HG03460 (cell line): ENCODE data around the gene VTI1A.

Experiments used
- ATAC-seq: cut with Tn5 transposase; IDR thresholded peaks from one replicate; pipeline ENCODE4 v1.9.1; 2021; ENCODE audit not compliant: unreplicated experiment

The VTI1A gene

DNA sequence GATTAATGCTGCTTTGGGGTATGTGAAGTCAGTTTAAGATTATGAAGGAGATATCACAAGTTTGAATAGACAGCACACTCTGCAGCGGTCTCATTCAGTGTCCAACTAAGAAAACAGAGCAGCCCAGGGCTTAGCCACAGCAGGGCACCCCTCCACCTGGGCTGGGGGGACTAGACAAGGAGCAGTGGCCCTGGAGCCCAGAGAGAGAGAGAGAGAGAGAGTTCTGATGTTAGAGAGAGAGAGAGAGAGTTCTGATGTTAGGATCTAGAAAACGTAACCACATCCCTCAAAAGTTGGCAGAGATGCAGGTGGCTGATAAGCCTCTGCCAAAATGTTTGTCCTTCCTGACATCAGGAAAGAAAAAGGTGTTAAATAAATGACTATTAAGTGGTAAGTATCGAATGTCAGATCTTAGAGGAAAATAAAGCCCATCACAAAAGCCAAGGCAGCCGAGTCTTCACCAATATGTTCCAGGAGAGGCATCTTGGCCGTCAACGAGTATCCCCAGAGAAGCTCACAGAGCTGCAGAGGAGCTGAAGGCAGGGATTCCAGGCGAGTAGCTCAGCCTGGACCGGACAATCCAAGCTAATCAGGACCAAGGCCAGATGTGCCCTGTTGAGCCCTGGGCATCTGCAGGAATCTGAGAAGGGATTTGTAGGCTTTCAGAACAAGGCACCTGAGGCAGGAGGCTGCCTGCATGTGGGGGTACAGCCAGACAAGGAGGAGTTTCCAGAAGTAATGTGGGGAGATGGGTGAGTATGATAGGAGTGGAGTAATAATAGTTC is 352.9 kb downstream of the VTI1A start:
- no peak for ATAC-seq

DNA sequence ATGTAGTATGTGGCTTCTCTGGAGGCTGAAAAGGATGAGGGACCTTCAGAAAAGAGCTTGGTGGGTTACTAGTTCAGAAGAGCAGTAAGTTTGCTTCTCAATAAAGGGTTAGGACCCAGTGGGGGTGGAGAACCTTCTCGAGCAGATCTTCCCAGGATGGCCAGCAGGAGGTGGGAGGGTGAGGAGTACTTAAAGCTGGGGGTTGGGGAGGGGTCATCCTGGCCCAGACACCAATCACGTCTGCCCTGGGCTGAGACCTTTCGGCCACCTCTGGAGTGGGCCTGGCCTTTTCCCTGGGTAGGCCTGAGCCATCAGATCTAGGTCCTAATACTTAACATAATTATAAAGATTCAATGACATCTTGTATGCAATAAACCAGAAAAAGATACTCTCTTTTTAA is 354.0 kb downstream of the VTI1A start:
- ATAC-seq, result no peak

DNA sequence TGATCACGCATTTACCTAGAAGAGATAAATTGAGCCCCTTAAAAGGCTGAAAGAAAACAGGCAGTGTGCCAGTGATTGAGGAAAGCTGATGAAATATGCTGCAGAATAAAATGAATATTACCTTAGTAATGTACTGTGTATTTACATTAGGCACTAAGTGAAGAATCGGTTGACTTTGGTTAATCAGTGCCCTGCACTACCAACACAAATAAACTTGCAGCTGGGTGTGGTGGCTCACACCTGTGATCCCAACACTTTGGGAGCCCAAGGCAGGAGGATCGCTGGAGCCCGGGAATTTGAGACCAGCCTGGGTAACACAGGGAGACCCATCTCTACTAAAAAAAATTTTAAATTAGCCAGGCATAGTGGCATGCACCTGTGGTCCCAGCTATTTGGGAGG is 354.7 kb downstream of the VTI1A start:
- no peak for ATAC-seq

GRCh38 chr10:112802411-112803022 is 355.5 kb downstream of the VTI1A start:
- ATAC-seq, result no peak

DNA sequence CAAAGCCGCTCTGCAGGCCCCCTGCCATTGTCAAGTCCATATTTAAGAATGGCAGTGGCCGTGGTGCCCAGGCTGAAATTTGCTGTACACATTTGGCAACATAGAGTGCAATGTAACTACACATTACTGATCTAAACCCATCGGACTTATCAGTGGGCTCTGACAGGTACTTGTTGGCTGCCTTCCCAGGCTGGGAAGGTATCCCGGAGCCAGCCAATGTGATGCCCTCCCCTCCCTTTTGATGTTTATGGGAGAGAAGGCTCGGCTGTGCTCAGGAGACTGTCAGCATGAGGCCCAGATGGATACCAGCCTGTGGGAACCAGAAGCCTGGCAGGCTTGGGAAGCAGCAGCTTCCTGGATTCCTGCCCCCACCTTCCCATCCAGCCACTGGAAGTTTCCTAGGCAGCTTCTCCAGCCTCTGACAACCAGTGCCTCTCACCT is 357.0 kb downstream of the VTI1A start:
- no peak for ATAC-seq

- ATAC-seq, result no peak
These were observed 358.2 kb downstream of the VTI1A start for GRCh38 chr10:112805254-112805590.

DNA sequence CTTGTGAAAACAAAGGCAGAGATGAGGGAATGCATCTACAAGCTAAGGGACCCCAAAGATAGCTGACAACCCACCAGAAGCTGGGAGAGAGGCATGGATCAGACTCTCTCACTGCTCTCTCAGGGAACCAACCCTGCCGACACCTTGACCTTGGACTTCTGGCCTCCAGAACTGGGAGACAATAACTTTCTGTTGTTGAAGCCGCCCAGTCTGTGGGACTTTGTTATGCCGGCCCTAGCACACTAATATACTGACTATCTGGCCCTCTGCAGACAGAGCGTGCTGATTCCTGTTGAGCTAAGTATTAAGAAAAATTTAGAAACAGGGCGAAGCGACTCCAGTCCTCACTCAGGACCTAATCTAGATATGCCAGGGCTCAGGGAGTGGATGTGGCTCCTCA is 358.7 kb downstream of the VTI1A start:
- ATAC-seq, result no peak

GRCh38 chr10:112807013-112807412 is 360.0 kb downstream of the VTI1A start:
- no peak for ATAC-seq

DNA sequence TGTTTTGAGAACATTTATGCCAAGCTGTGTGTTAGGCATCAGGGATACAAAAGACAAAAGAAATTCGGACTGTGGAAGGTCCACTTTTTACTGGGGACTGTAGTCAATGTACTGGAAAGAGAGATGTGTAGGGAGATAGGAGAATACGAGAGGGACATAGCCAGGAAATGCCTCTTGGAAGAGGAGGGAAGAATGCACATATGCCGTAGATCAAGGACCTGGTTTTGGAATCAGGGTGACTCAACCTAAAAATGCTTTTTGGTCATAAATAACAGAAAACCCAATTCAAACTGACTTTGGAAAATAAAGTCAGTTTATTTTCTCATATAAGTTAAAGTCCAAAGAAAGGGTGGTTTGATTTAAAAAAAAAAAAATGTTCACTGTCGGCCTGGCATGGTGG is 362.7 kb downstream of the VTI1A start:
- no peak for ATAC-seq

GRCh38 chr10:112810711-112811151 is 363.7 kb downstream of the VTI1A start:
- ATAC-seq, result no peak

DNA sequence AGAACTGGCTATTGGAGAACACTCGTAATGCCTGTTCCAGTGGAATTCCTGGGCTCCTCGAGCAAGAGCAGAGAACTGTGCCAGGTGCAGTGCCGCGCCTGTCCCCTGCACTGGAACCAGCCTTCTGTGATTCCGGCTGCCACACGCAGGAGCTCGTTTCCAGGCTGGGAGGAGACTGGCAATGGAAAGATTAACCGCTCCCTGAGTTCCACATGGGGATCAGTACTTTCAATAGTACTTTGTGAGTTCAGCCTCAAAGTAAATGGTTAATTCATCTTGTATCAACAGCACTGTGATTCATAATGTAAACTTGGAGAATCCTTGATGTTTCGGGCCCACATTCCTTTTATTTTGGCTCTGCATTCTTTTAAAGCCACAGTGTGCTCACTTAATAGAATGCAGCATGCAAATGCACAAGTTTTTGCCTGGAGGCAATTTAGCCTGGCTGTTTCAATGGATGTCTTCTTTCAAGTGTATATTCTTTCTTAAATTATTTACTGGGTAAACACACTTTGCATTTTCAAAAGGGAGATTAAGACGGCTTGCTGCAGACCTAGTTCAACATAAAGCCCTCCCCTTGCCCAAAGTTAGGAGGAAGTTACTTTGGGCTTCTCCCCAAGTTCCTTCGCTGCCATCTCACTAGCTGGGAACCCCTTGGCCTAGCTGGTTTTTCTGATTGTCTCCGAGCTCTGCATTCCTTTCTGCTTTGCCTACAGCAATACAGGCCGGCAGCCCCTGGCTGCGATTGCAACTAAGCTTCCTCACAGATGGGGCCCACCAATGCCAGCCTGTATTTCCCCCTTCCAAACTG is 364.9 kb downstream of the VTI1A start:
- ATAC-seq, result no peak

GRCh38 chr10:112812586-112812985 is 365.6 kb downstream of the VTI1A start:
- no peak for ATAC-seq

DNA sequence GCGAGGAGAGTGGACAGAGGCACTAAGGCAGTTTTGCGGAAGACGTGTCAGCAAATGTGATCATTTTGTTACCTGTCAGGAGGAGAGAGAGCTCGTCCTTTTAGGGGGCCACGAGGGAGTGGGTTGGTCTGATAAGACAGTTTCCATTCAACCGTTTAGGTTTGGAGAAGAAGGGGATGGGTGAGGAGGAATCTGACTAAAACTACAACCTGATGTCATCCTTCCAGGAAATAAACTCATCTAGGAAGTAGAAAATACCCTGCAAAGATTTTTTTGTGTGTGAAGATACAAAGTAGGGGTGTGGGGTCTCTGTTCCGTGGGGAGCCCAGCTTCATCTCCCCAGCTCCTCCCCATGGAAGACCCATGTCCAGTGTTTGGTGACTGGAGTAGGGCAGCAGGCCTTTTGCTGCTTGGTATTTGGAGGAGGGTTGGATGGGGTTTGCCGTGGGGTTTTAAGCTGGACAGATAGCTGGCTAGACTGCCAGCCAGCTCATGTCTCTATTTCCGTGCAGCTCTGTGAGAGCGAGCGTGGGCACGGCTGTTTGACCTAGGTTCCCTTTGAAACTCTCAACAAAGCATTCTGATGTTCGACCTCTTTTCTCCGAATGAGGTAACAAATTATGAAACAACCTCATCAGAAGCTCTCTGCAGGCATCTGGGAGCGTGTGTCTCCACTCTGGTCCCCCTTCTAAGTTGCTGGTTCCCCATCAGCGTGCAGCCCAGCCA is 367.0 kb downstream of the VTI1A start:
- ATAC-seq, result no peak

GRCh38 chr10:112815269-112816032 is 368.4 kb downstream of the VTI1A start:
- ATAC-seq, result no peak

DNA sequence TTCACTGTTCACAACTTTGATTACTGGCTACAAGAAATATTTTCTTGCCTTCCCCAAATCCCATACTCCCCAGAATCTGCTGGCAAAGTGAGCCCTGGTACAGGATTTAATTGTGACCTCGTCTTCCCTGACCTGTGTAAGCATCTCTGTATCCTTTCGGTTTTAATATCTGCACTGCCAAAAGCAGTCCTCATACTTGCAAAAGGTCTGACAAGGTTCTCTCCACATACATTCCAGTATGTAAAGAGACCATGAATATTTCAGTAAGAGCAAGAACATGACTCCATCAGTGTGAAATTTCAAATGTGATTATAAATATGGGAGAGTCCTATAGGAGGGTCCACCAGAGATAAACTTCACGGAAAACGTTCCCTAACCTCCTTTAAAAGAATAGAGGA is 369.0 kb downstream of the VTI1A start:
- ATAC-seq, result no peak

GRCh38 chr10:112816891-112817290 is 369.9 kb downstream of the VTI1A start:
- ATAC-seq, result no peak

- no peak for ATAC-seq
These were observed 371.2 kb downstream of the VTI1A start for GRCh38 chr10:112817981-112818777.

DNA sequence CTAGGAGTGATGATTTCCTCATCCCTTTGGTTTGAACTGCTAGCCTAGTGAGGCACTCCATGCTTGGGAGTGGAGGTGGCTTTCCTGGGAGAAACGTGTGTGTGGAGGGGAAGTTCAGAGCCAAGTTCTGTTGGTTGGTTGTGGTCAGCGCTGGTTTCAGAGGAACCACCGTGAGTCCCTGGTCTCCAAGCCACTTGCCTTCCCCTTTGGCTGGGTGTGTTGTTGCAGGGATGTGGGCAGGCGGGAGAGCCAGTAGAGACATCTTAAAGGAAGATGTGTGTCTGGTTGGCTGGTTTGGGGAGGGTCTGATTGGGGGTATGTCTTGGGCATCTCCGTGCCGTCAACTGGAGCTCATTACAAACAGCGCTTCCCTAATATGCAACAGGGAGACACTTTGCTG is 372.2 kb downstream of the VTI1A start:
- no peak for ATAC-seq

GRCh38 chr10:112820320-112820719 is 373.3 kb downstream of the VTI1A start:
- no peak for ATAC-seq

DNA sequence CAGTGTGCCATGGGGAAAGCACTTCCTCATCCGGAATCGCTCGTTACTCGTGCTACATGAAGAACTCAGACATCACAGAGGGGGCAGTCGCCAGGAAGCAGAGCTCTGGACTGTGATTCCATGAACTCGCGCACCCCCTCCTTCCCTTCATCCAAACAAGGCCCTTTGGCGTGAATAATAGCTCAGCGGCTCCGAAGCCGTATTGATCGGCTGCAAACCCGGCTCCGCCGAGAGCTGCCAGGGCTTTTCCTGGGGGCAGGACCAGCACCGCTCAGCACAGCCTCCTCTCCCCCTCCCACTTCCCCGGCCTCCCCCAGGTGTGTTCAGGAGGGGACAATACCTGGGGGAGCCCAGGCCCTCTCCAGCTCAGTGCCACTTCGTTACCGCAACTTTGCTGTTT is 374.0 kb downstream of the VTI1A start:
- no peak for ATAC-seq
